Trophoblast cell (in vitro differentiated cells and primary cell): ENCODE data around the gene RAPGEF2.

Experiments used
- DNase-seq, 2 donors: peaks; one replicate each; pipeline ENCODE4 v3.0.0-alpha.2; 2016
- H2AFZ ChIP-seq: 2 replicates; pipeline ENCODE4 v1.6.1; 2013; ENCODE audit warnings: low read length, moderate library complexity, mild to moderate bottlenecking; ENCODE audit not compliant: insufficient read depth, poor library complexity
- H2AK5ac ChIP-seq: 2 replicates; pipeline ENCODE4 v1.6.1; 2013; ENCODE audit warnings: mild to moderate bottlenecking, low read length
- H2BK120ac ChIP-seq: 2 replicates; pipeline ENCODE4 v1.6.1; 2013; ENCODE audit warnings: low read length, mild to moderate bottlenecking, moderate library complexity; ENCODE audit not compliant: insufficient read depth, poor library complexity
- H2BK12ac ChIP-seq: 2 replicates; pipeline ENCODE4 v1.6.1; 2013; ENCODE audit warnings: mild to moderate bottlenecking, low read length, moderate library complexity
- H2BK5ac ChIP-seq: 2 replicates; pipeline ENCODE4 v1.6.1; 2013; ENCODE audit warnings: low read length, low read depth, moderate library complexity, mild to moderate bottlenecking; ENCODE audit not compliant: poor library complexity
- H3K14ac ChIP-seq: 2 replicates; pipeline ENCODE4 v1.6.1; 2013; ENCODE audit warnings: mild to moderate bottlenecking, low read length
- H3K18ac ChIP-seq: 2 replicates; pipeline ENCODE4 v1.6.1; 2013; ENCODE audit warnings: mild to moderate bottlenecking, low read length
- H3K23ac ChIP-seq: 2 replicates; pipeline ENCODE4 v1.6.1; 2013; ENCODE audit warnings: low read length
- H3K27ac ChIP-seq: 2 replicates; pipeline ENCODE4 v1.5.1; 2013; ENCODE audit warnings: low read depth, mild to moderate bottlenecking, inconsistent platforms, low read length, moderate library complexity
- H3K27me3 ChIP-seq: 2 replicates; pipeline ENCODE4 v1.6.1; 2013; ENCODE audit warnings: inconsistent platforms, mild to moderate bottlenecking, low read length, moderate library complexity; ENCODE audit not compliant: insufficient read depth
- H3K36me3 ChIP-seq, 2 experiments: 1 replicate in 1 of 2; 2 replicates in 1 of 2; pipeline ENCODE4 v1.6.1; 2013; ENCODE audit warnings: low read length in 2 of 2, mild to moderate bottlenecking in 2 of 2, moderate library complexity in 1 of 2; ENCODE audit not compliant: insufficient read depth in 2 of 2, control insufficient read depth in 1 of 2
- H3K4ac ChIP-seq: 2 replicates; pipeline ENCODE4 v1.6.1; 2013; ENCODE audit warnings: low read depth, mild to moderate bottlenecking, low read length, moderate library complexity
- H3K4me1 ChIP-seq, 2 experiments: 1 replicate in 1 of 2; 2 replicates in 1 of 2; pipeline ENCODE4 v1.6.1; 2013; ENCODE audit warnings: low read length in 2 of 2, mild to moderate bottlenecking in 2 of 2, moderate library complexity in 1 of 2; ENCODE audit not compliant: insufficient read depth in 2 of 2, control insufficient read depth in 1 of 2
- H3K4me2 ChIP-seq: 2 replicates; pipeline ENCODE4 v1.6.1; 2013; ENCODE audit warnings: inconsistent platforms, mild to moderate bottlenecking, low read length, moderate library complexity
- H3K4me3 ChIP-seq: 2 replicates; pipeline ENCODE4 v1.5.1; 2013; ENCODE audit warnings: mild to moderate bottlenecking, low read depth, low read length, inconsistent platforms
- H3K79me1 ChIP-seq: one replicate; pipeline ENCODE4 v1.6.1; 2013; ENCODE audit warnings: low read length
- H3K79me2 ChIP-seq: 2 replicates; pipeline ENCODE4 v1.6.1; 2013; ENCODE audit warnings: low read length, mild to moderate bottlenecking; ENCODE audit not compliant: control insufficient read depth, insufficient read depth, poor library complexity
- H3K9ac ChIP-seq: 2 replicates; pipeline ENCODE4 v1.6.1; 2013; ENCODE audit warnings: mild to moderate bottlenecking, low read length
- H3K9me3 ChIP-seq: 2 replicates; pipeline ENCODE4 v1.6.1; 2013; ENCODE audit warnings: low read depth, mild to moderate bottlenecking, control low read depth, inconsistent platforms, low read length; ENCODE audit not compliant: insufficient read depth
- H4K12ac ChIP-seq: 2 replicates; pipeline ENCODE4 v1.6.1; 2013; ENCODE audit warnings: low read depth, mild to moderate bottlenecking, low read length, moderate library complexity
- H4K8ac ChIP-seq: 2 replicates; pipeline ENCODE4 v1.6.1; 2013; ENCODE audit warnings: low read depth, mild to moderate bottlenecking, low read length, moderate library complexity
- H4K91ac ChIP-seq: one replicate; pipeline ENCODE4 v1.6.1; 2013; ENCODE audit warnings: low read depth, mild to moderate bottlenecking, low read length, moderate library complexity
- WGBS: extraction: QIAGEN DNeasy Blood & Tissue Kit; methylation state at CpG from one replicate; pipeline ENCODE4 v1.1.7; 2013; ENCODE audit warnings: missing lambda C conversion rate; ENCODE audit not compliant: insufficient read length, insufficient coverage; ENCODE audit errors: extremely low coverage; 5-methylcytosine and 5-hydroxymethylcytosine counted together

The RAPGEF2 gene

DNA sequence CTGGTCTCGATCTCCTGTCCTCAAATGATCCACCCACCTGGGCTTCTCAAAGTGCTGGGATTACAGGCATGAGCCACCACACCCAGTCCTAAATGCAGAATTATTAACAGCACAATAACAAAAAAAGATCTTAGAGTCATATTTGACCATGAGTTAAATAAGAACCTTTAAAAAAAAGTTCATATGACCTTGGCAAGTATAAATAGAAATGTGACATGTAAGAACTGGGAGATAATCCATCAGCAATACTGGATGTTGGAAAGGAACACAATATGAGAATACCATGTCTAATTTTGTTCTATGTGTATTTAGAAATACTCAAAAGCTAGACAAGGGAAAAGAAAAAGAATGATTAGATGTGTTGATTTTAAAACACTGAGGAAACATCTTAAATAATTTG is 231.6 kb downstream of the RAPGEF2 start:
- Histone ChIP-seq H2AFZ (no peak overlapping the region), H4K91ac (no peak overlapping the region), H4K12ac (no peak overlapping the region), H2BK120ac (no peak overlapping the region), H3K79me2 (no peaks in the 10 kb centered on the region), H3K14ac (no peak overlapping the region), H3K4ac (no peak overlapping the region), H2BK12ac (no peak overlapping the region), H3K18ac (no peak overlapping the region), H2AK5ac (no peak overlapping the region), H3K4me3 (no peak overlapping the region), H3K4me1 (no peaks in the 10 kb centered on the region), H3K4me2 (no peak overlapping the region), H3K9ac (no peak overlapping the region), H3K27me3 (no peaks in the 10 kb centered on the region), H3K9me3 (no peaks in the 10 kb centered on the region), H4K8ac (no peak overlapping the region), H3K79me1 (no peaks in the 10 kb centered on the region), H3K36me3 (peaks cover 0 to 9% of the 10 kb centered on the region in 2 experiments), H3K27ac (no peak overlapping the region), H2BK5ac (no peak overlapping the region), H3K23ac (no peak overlapping the region)
- DNase-seq: no peak
- WGBS: no CpG with 5 or more reads among the region's 1 CpG

DNA sequence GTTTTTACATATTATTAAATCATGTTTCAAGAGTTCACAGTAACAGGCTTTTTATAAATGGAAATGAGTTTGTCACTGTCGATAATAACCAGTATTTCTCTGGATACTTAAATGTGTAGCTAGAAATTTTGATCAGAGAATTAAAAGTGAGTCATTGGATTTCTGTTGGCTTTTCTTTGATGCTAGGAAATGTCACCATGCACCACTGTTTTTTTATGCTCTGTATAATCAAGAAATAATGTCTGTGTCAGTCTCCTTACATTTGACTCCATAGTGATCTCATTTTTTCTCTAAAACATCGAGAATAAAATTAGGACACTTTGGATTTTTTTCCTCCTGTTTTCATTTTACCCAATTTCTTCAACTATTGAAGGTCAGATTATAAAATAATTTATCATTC is 234.2 kb downstream of the RAPGEF2 start:
- H4K8ac ChIP-seq: no peak overlapping the region
- WGBS: no CpG with 5 or more reads among the region's 2 CpGs
- no peak overlapping the region for H3K4ac ChIP-seq
- no peak overlapping the region for H4K12ac ChIP-seq
- no peak for DNase-seq
- no peaks in the 10 kb centered on the region for H3K79me2 ChIP-seq
- H4K91ac ChIP-seq: no peak overlapping the region
- H2AK5ac ChIP-seq: no peak overlapping the region
- H3K14ac ChIP-seq: no peak overlapping the region
- H3K36me3 ChIP-seq: peaks cover 0 to 11% of the 10 kb centered on the region in 2 experiments
- H3K4me3 ChIP-seq: no peak overlapping the region
- H3K4me1 ChIP-seq: no peaks in the 10 kb centered on the region
- H3K18ac ChIP-seq: no peak overlapping the region
- no peak overlapping the region for H3K27ac ChIP-seq
- H3K4me2 ChIP-seq: no peak overlapping the region
- H2BK120ac ChIP-seq: no peak overlapping the region
- H2BK12ac ChIP-seq: no peak overlapping the region
- H2AFZ ChIP-seq: no peak overlapping the region
- H3K23ac ChIP-seq: no peak overlapping the region
- no peaks in the 10 kb centered on the region for H3K9me3 ChIP-seq
- H3K27me3 ChIP-seq: no peaks in the 10 kb centered on the region
- H3K79me1 ChIP-seq: no peaks in the 10 kb centered on the region
- no peak overlapping the region for H2BK5ac ChIP-seq
- no peak overlapping the region for H3K9ac ChIP-seq

DNA sequence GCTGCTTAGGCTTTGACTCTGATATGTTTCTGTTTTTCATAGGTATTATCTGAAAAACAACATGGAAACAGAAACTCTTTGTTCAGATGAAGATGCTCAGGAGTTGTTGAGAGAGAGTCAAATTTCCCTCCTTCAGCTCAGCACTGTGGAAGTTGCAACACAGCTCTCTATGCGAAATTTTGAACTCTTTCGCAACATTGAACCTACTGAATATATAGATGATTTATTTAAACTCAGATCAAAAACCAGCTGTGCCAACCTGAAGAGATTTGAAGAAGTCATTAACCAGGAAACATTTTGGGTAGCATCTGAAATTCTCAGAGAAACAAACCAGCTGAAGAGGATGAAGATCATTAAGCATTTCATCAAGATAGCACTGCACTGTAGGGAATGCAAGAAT is 238.6 kb downstream of the RAPGEF2 start:
- H3K14ac ChIP-seq: no peak overlapping the region
- no peak overlapping the region for H2BK5ac ChIP-seq
- no peak overlapping the region for H4K91ac ChIP-seq
- no CpG with 5 or more reads among the region's 2 CpGs for WGBS
- H3K36me3 ChIP-seq: peaks cover 3 to 26% of the 10 kb centered on the region in 2 experiments
- H3K23ac ChIP-seq: no peak overlapping the region
- no peak overlapping the region for H2BK120ac ChIP-seq
- no peak overlapping the region for H3K4ac ChIP-seq
- no peak overlapping the region for H2BK12ac ChIP-seq
- H3K4me3 ChIP-seq: no peak overlapping the region
- no peaks in the 10 kb centered on the region for H3K4me1 ChIP-seq
- H4K12ac ChIP-seq: no peak overlapping the region
- peak in 1 of 2 donors; percentile 24 for DNase-seq
- H3K9ac ChIP-seq: no peak overlapping the region
- H2AK5ac ChIP-seq: no peak overlapping the region
- H3K79me2 ChIP-seq: no peaks in the 10 kb centered on the region
- no peaks in the 10 kb centered on the region for H3K9me3 ChIP-seq
- H4K8ac ChIP-seq: no peak overlapping the region
- H3K18ac ChIP-seq: no peak overlapping the region
- H3K79me1 ChIP-seq: no peaks in the 10 kb centered on the region
- H2AFZ ChIP-seq: no peak overlapping the region
- H3K27me3 ChIP-seq: no peaks in the 10 kb centered on the region
- H3K27ac ChIP-seq: no peak overlapping the region
- H3K4me2 ChIP-seq: no peak overlapping the region

DNA sequence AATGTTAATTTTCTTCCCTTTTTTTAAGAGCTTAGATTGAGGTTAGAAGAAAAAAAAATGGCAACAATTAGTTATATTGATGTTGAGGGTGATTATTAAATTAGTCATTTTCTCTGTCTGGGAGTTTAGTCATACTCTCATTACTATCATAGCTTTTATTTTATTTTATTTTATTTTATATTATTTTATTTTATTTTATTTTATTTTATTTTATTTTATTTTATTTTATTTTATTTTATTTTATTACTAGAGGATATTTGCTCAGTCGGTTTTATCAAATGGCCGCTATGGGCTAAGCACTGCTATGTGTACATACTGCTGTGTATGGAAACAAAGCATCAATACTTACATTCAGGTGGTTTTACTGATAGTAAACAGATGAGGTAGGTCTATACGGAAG is 239.5 kb downstream of the RAPGEF2 start:
- no peak overlapping the region for H3K4me2 ChIP-seq
- H3K9ac ChIP-seq: no peak overlapping the region
- no peak overlapping the region for H3K4me3 ChIP-seq
- no peak overlapping the region for H3K27ac ChIP-seq
- H3K18ac ChIP-seq: no peak overlapping the region
- H3K4ac ChIP-seq: no peak overlapping the region
- no peaks in the 10 kb centered on the region for H3K79me1 ChIP-seq
- no peak overlapping the region for H2BK12ac ChIP-seq
- no peak for DNase-seq
- no peaks in the 10 kb centered on the region for H3K9me3 ChIP-seq
- no peak overlapping the region for H3K14ac ChIP-seq
- no peak overlapping the region for H3K23ac ChIP-seq
- H2BK5ac ChIP-seq: no peak overlapping the region
- no peak overlapping the region for H4K12ac ChIP-seq
- H3K36me3 ChIP-seq: peaks cover 5 to 28% of the 10 kb centered on the region in 2 experiments
- H4K8ac ChIP-seq: no peak overlapping the region
- H2BK120ac ChIP-seq: no peak overlapping the region
- H3K79me2 ChIP-seq: no peaks in the 10 kb centered on the region
- no peak overlapping the region for H2AK5ac ChIP-seq
- H4K91ac ChIP-seq: no peak overlapping the region
- no CpG with 5 or more reads among the region's 3 CpGs for WGBS
- H2AFZ ChIP-seq: no peak overlapping the region
- no peaks in the 10 kb centered on the region for H3K27me3 ChIP-seq
- no peaks in the 10 kb centered on the region for H3K4me1 ChIP-seq
